H1 (cell line): ENCODE measurements around the gene C1QTNF7. TPM values are rescaled to one million over a fixed set of nuclear protein-coding genes. Genes with fewer than 3 reads are reported as not detected.

Experiments used
- CTCF ChIA-PET: fragments of 300-600 bp; sonication (Branson Sonifier 250); formaldehyde crosslinking; loops from one replicate; lab custom pipeline; 2021; ENCODE audit not compliant: partially characterized antibody; lab: Charles Lee
- POLR2A ChIA-PET: fragments of 300-600 bp; sonication (Branson Sonifier 250); formaldehyde crosslinking; loops from one replicate; lab custom pipeline; 2021; ENCODE audit warnings: inconsistent platforms; ENCODE audit not compliant: partially characterized antibody; lab: Charles Lee
- DNase-seq, 2 experiments: peaks; one replicate each; pipeline versions ENCODE4 v3.0.0 to v3.0.0-alpha.2; 2010 to 2022; ENCODE audit warnings: low spot score in 2 of 2, low read depth in 1 of 2, mixed read lengths in 1 of 2
- FAIRE-seq: peaks from 2 replicates; lab custom pipeline; 2011; peaks lifted over from hg19 to GRCh38; lab: Jason Lieb, UNC
- H2AFZ ChIP-seq: 2 replicates; pipeline ENCODE4 v1.8.1; 2012; ENCODE audit warnings: low read length, inconsistent platforms
- H2AK5ac ChIP-seq: 2 replicates; pipeline ENCODE4 v1.6.1; 2013; ENCODE audit warnings: low read depth, low read length
- H2BK120ac ChIP-seq: replicated peaks from 2 replicates; pipeline ENCODE3; 2013; ENCODE audit warnings: low read depth, low read length, inconsistent platforms
- H2BK12ac ChIP-seq: 2 replicates; pipeline ENCODE4 v1.6.1; 2013; ENCODE audit warnings: low read depth, low read length
- H2BK15ac ChIP-seq: 2 replicates; pipeline ENCODE4 v1.6.1; 2013; ENCODE audit warnings: low read length
- H2BK20ac ChIP-seq: 2 replicates; pipeline ENCODE4 v1.6.1; 2013; ENCODE audit warnings: low read length
- H2BK5ac ChIP-seq: 2 replicates; pipeline ENCODE4 v1.6.1; 2013; ENCODE audit warnings: low read depth, low read length
- H3K14ac ChIP-seq: 2 replicates; pipeline ENCODE4 v1.6.1; 2013; ENCODE audit warnings: inconsistent platforms; ENCODE audit not compliant: insufficient read length
- H3K18ac ChIP-seq: 2 replicates; pipeline ENCODE4 v1.6.1; 2013; ENCODE audit warnings: low read length; ENCODE audit errors: extremely low read depth
- H3K23ac ChIP-seq: 2 replicates; pipeline ENCODE4 v1.6.1; 2013; ENCODE audit warnings: inconsistent platforms; ENCODE audit not compliant: insufficient read length
- H3K23me2 ChIP-seq: 2 replicates; pipeline ENCODE4 v1.6.1; 2013; ENCODE audit warnings: low read depth, low read length
- H3K27ac ChIP-seq: 2 replicates; pipeline ENCODE4 v1.6.1; 2011; ENCODE audit warnings: low read depth, low read length, inconsistent platforms
- H3K27me3 ChIP-seq, 4 experiments: replicated peaks in 1 of 4; 1 replicate in 1 of 4; 2 replicates in 3 of 4; pipeline versions ENCODE4 v1.6.1 to v1.8.1; 2011 to 2013; ENCODE audit warnings: low read length in 3 of 4, mild to moderate bottlenecking in 3 of 4, inconsistent platforms in 2 of 4, mixed read lengths in 2 of 4, moderate library complexity in 1 of 4; ENCODE audit not compliant: control insufficient read depth in 3 of 4, insufficient read depth in 3 of 4; ENCODE audit errors: extremely low read depth in 1 of 4
- H3K36me3 ChIP-seq, 4 experiments: 2 replicates each; pipeline versions ENCODE4 v1.6.1 to v1.8.1; 2011 to 2013; ENCODE audit warnings: mild to moderate bottlenecking in 4 of 4, low read length in 3 of 4, moderate library complexity in 2 of 4, control low read depth in 1 of 4, inconsistent platforms in 1 of 4; ENCODE audit not compliant: insufficient read depth in 4 of 4, control insufficient read depth in 2 of 4
- H3K4ac ChIP-seq: replicated peaks from 2 replicates; pipeline ENCODE3; 2013; ENCODE audit warnings: low read length, low read depth, mixed read lengths, inconsistent platforms; ENCODE audit not compliant: insufficient read length
- H3K4me1 ChIP-seq, 4 experiments: replicated peaks in 1 of 4; 1 replicate in 1 of 4; 2 replicates in 3 of 4; pipeline versions ENCODE4 v1.6.1 to v1.8.1; 2011 to 2013; ENCODE audit warnings: low read length in 3 of 4, inconsistent platforms in 2 of 4, mixed read lengths in 1 of 4; ENCODE audit not compliant: insufficient read depth in 4 of 4, control insufficient read depth in 3 of 4
- H3K4me2 ChIP-seq, 2 experiments: 2 replicates each; pipeline versions ENCODE4 v1.6.1 to v1.8.1; 2011 to 2013; ENCODE audit warnings: low read depth in 2 of 2, low read length in 2 of 2, control low read depth in 1 of 2, inconsistent platforms in 1 of 2, mild to moderate bottlenecking in 1 of 2; ENCODE audit not compliant: insufficient read depth in 1 of 2
- H3K4me3 ChIP-seq, 4 experiments: fragments of 200-600, 300-600 bp in 1 of 4; sonication (generic), shearing (Covaris generic), sonication (Bioruptor Twin) in 1 of 4; 2 replicates each; pipeline versions ENCODE4 v1.5.1 to v1.8.1; 2011 to 2016; ENCODE audit warnings: low read length in 4 of 4, low read depth in 3 of 4, control low read depth in 2 of 4, inconsistent platforms in 2 of 4, mild to moderate bottlenecking in 2 of 4, mixed read lengths in 1 of 4, moderate library complexity in 1 of 4; ENCODE audit not compliant: insufficient read depth in 2 of 4; ENCODE audit errors: extremely low read depth in 1 of 4
- H3K56ac ChIP-seq: replicated peaks from 2 replicates; pipeline ENCODE3; 2013; ENCODE audit warnings: low read depth, mild to moderate bottlenecking, mixed read lengths, low read length, inconsistent platforms; ENCODE audit not compliant: insufficient read length
- H3K79me1 ChIP-seq: 2 replicates; pipeline ENCODE4 v1.6.1; 2013; ENCODE audit warnings: low read depth, low read length, control low read depth
- H3K79me2 ChIP-seq, 2 experiments: 2 replicates each; pipeline versions ENCODE4 v1.6.1 to v1.8.1; 2012 to 2013; ENCODE audit warnings: low read length in 2 of 2, mild to moderate bottlenecking in 2 of 2, inconsistent platforms in 1 of 2; ENCODE audit not compliant: insufficient read depth in 2 of 2, control insufficient read depth in 1 of 2
- H3K9ac ChIP-seq, 4 experiments: replicated peaks in 1 of 4; 1 replicate in 1 of 4; 2 replicates in 3 of 4; pipeline versions ENCODE4 v1.6.1 to v1.8.1; 2011 to 2013; ENCODE audit warnings: low read depth in 3 of 4, low read length in 3 of 4, control low read depth in 2 of 4, mild to moderate bottlenecking in 2 of 4, moderate library complexity in 2 of 4, inconsistent platforms in 1 of 4; ENCODE audit errors: extremely low read depth in 1 of 4
- H3K9me3 ChIP-seq, 2 experiments: 2 replicates each; pipeline versions ENCODE4 v1.6.1 to v1.8.1; 2012 to 2013; ENCODE audit warnings: mild to moderate bottlenecking in 2 of 2, moderate library complexity in 2 of 2, control low read depth in 1 of 2, inconsistent platforms in 1 of 2, low read depth in 1 of 2, low read length in 1 of 2, mixed read lengths in 1 of 2; ENCODE audit not compliant: insufficient read depth in 2 of 2
- H4K20me1 ChIP-seq, 2 experiments: replicated peaks in 1 of 2; 2 replicates each; pipeline versions ENCODE3 to v1.8.1; 2011 to 2013; ENCODE audit warnings: inconsistent platforms in 2 of 2, low read length in 2 of 2, mild to moderate bottlenecking in 1 of 2; ENCODE audit not compliant: insufficient read depth in 2 of 2, control insufficient read depth in 1 of 2
- H4K5ac ChIP-seq: 2 replicates; pipeline ENCODE4 v1.6.1; 2013; ENCODE audit warnings: low read length, low read depth, mixed read lengths, inconsistent platforms; ENCODE audit not compliant: insufficient read length
- H4K8ac ChIP-seq: 2 replicates; pipeline ENCODE4 v1.8.0; 2013; ENCODE audit warnings: mild to moderate bottlenecking, moderate library complexity, low read length, inconsistent platforms; ENCODE audit not compliant: insufficient read depth; ENCODE audit errors: extremely low read depth
- H4K91ac ChIP-seq: replicated peaks from 2 replicates; pipeline ENCODE3; 2013; ENCODE audit warnings: low read length, mixed read lengths, inconsistent platforms; ENCODE audit not compliant: insufficient read length
- ATF3 ChIP-seq: IDR thresholded peaks from 2 replicates; pipeline ENCODE4 v1.6.1; 2011; ENCODE audit warnings: low read depth, mild to moderate bottlenecking, low read length; ENCODE audit not compliant: insufficient read depth
- CBX8 ChIP-seq: fragments of 300-800, 300-1000 bp; sonication (generic); IDR thresholded peaks from 2 replicates; pipeline ENCODE4 v1.7.1; 2016; ENCODE audit warnings: low read depth, low read length, borderline replicate concordance
- EP300 ChIP-seq, 2 experiments: IDR thresholded peaks; 1 replicate in 1 of 2; 2 replicates in 1 of 2; pipeline ENCODE4 v1.6.1; 2011 to 2012; ENCODE audit warnings: low read depth in 2 of 2, low read length in 2 of 2, mild to moderate bottlenecking in 2 of 2, borderline replicate concordance in 1 of 2, inconsistent platforms in 1 of 2, moderate library complexity in 1 of 2
- GTF2F1 ChIP-seq: IDR thresholded peaks from 2 replicates; pipeline ENCODE4 v1.6.1; 2012; ENCODE audit warnings: low read depth, low read length, improper control_type of control experiment, borderline replicate concordance
- HDAC2 ChIP-seq, 2 experiments: fragments of 300-600 bp in 1 of 2; sonication (generic) in 1 of 2; IDR thresholded peaks; 2 replicates each; pipeline ENCODE4 v1.6.1; 2011 to 2012; ENCODE audit warnings: low read depth in 2 of 2, low read length in 2 of 2, mild to moderate bottlenecking in 2 of 2, moderate library complexity in 2 of 2, borderline replicate concordance in 1 of 2, inconsistent platforms in 1 of 2
- JUN ChIP-seq: IDR thresholded peaks from 2 replicates; pipeline ENCODE4 v1.6.1; 2011; ENCODE audit warnings: low read depth, mild to moderate bottlenecking, improper control_type of control experiment, low read length
- RAD21 ChIP-seq, 2 experiments: IDR thresholded peaks in 1 of 2; conservative IDR thresholded peaks in 1 of 2; 2 replicates each; pipeline ENCODE4 v1.6.1; 2011; ENCODE audit warnings: low read depth in 2 of 2, low read length in 2 of 2, improper control_type of control experiment in 1 of 2, inconsistent platforms in 1 of 2, mild to moderate bottlenecking in 1 of 2, moderate library complexity in 1 of 2
- SP2 ChIP-seq: IDR thresholded peaks from 2 replicates; pipeline ENCODE4 v1.6.1; 2012; ENCODE audit warnings: mild to moderate bottlenecking, low read length, inconsistent platforms
- SRF ChIP-seq: IDR thresholded peaks from 2 replicates; pipeline ENCODE4 v1.6.1; 2011; ENCODE audit warnings: mild to moderate bottlenecking, low read depth, low read length, moderate library complexity
- TBP ChIP-seq: IDR thresholded peaks from 2 replicates; pipeline ENCODE4 v1.6.1; 2011; ENCODE audit warnings: low read depth, low read length, improper control_type of control experiment
- WGBS, 2 experiments: shearing (Covaris generic) in 1 of 2; methylation state at CpG; one replicate each; pipeline versions ENCODE4 v1.1.6 to v1.1.7; 2013 to 2015; ENCODE audit warnings: low lambda C conversion rate in 2 of 2, mixed read lengths in 2 of 2, inconsistent platforms in 1 of 2, low coverage in 1 of 2, missing lambda C conversion rate in 1 of 2; ENCODE audit not compliant: insufficient replicate concordance in 2 of 2, insufficient coverage in 1 of 2, insufficient read length in 1 of 2; ENCODE audit errors: extremely low coverage in 1 of 2, missing lambda C conversion rate in 1 of 2; 5-methylcytosine and 5-hydroxymethylcytosine counted together
- polyA plus RNA-seq, 7 experiments: library from polyadenylated mRNA; depleted of rRNA in 3 of 7; stranded (reverse) in 5 of 7; unstranded in 2 of 7; fragments of >200 nt in 5 of 7; fragments of 200-250 nt in 2 of 7; gene quantifications; 1 replicate in 5 of 7; 2 replicates in 1 of 7; 4 replicates in 1 of 7; pipeline versions ENCODE4 v1.2.1 to v1.2.3, GENCODE V29; 2011 to 2013; ENCODE audit warnings: missing spikeins in 2 of 7, mixed read lengths in 2 of 7
- total RNA-seq: library from RNA; stranded (reverse); fragmentation: NEBNext Ultra II Directional; extraction: Animal tissue kit (Norgen Biotek cat#: 25700); gene quantifications from 2 replicates; pipeline ENCODE4 v1.2.1, GENCODE V29; 2021

Gene C1QTNF7
- total and polyA plus RNA-seq, 2 of the 8 experiments (the other 6 are each of a cell fraction or from before 2014, with no cell fraction given) = not detected

- no peak overlapping the region for H3K9ac ChIP-seq
- no peak overlapping the region for H3K14ac ChIP-seq
- no peak overlapping the region for H3K4me2 ChIP-seq
- no peaks in the 10 kb centered on the region for H4K20me1 ChIP-seq
- DNase-seq = no peak
- H2BK20ac ChIP-seq = no peak overlapping the region
- H3K36me3 ChIP-seq = no peaks in the 10 kb centered on the region
- H3K4ac ChIP-seq = no peak overlapping the region
- 91% methylated on average over 8 of the region's 8 CpGs; no CpG with 5 or more reads in 1 of the 2 experiments for WGBS, 2 experiments
- no peak for FAIRE-seq
- H3K23me2 ChIP-seq = no peaks in the 10 kb centered on the region
- no peak overlapping the region for H3K18ac ChIP-seq
- H4K5ac ChIP-seq = no peak overlapping the region
- H3K27me3 ChIP-seq = no peaks in the 10 kb centered on the region
- no peak overlapping the region for H2AFZ ChIP-seq
- no peak overlapping the region for H2BK5ac ChIP-seq
- H3K9me3 ChIP-seq = no peaks in the 10 kb centered on the region
- no peak overlapping the region for H3K27ac ChIP-seq
- H4K91ac ChIP-seq = no peak overlapping the region
- POLR2A ChIA-PET = no interaction called here
- H3K79me2 ChIP-seq = no peaks in the 10 kb centered on the region
- no peaks in the 10 kb centered on the region for H3K79me1 ChIP-seq
- H2BK12ac ChIP-seq = no peak overlapping the region
- CTCF ChIA-PET = interaction anchor here (1.0 to 1.4 kb wide), 2 partner anchors 12 to 31 kb away, joined by 3 to 4 read pairs; no protein-coding TSS in a partner anchor
- peaks cover 0 to 2% (median 0%) of the 10 kb centered on the region in 4 experiments; a peak in 1 of 7 replicates for H3K4me1 ChIP-seq
- H4K8ac ChIP-seq = no peak overlapping the region
- no peak overlapping the region for H3K56ac ChIP-seq
- no peak for TF ChIP-seq EP300 (IDR thresholded peaks at IDR 0.05; ENCODE audit: borderline replicate concordance in 1 of 2, low read depth in 2 of 2, low read length in 2 of 2)
- TF ChIP-seq RAD21 (IDR thresholded peaks at IDR 0.05 in 1 of 2, conservative IDR thresholded peaks at IDR 0.05 in 1 of 2; ENCODE audit: low read depth in 2 of 2, low read length in 2 of 2) = no peak
- no peak for TF ChIP-seq HDAC2 (IDR thresholded peaks at IDR 0.05; ENCODE audit: borderline replicate concordance in 1 of 2, low read depth in 2 of 2, low read length in 2 of 2)
- TF ChIP-seq CBX8 = no peak
- no peak for TF ChIP-seq GTF2F1
- no peak for TF ChIP-seq SRF
- TF ChIP-seq SP2 = no peak
- TF ChIP-seq ATF3 = no peak
- TF ChIP-seq TBP = no peak
- no peak for TF ChIP-seq JUN
- no peak overlapping the region for H3K23ac ChIP-seq
- H3K4me3 ChIP-seq = no peak overlapping the region
- no peak overlapping the region for H2AK5ac ChIP-seq
- no peak overlapping the region for H2BK15ac ChIP-seq
- no peak overlapping the region for H2BK120ac ChIP-seq
Measured at GRCh38 chr4:15392053-15392805, 35.6 kb upstream of the C1QTNF7 start.
